ENCODE results near the gene PURA. TPM values are rescaled to one million over a fixed set of nuclear protein-coding genes. Genes with fewer than 3 reads are reported as not detected.

The PURA gene
- total RNA-seq, 3 donors from 2014 or later = 9.8 to 9.9 (median 9.8) TPM

DNA sequence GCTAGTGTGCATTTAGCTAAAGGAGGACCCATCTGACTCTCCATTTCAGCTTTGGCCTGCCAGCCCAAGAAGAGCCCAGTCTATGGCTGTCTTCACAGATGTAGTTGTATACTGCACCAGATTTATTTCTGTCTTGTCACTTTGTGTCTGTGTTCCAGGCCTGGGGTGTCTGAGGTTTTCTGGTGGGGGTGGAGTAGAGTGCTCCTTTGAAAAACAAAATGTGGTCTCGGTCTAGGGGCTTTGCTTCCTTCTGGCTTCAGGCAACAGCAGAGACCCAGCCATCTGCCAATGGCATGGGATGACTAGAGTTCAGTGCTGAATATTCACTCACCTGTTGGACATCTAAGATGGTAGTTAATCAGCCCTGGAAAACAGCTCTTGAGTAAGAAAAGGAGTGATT lies 22.7 kb downstream of the PURA start:
- DNase-seq (no peak), ATAC-seq (no peak)
- Mint-ChIP-seq H3K4me3 (no peak overlapping the region), H3K27me3 (ENCODE audit: low read depth) (no peaks in the 10 kb centered on the region), H3K9me3 (no peaks in the 10 kb centered on the region), H3K36me3 (ENCODE audit: insufficient read depth) (no peaks in the 10 kb centered on the region), H3K4me1 (ENCODE audit: low read depth) (peaks cover 26% of the 10 kb centered on the region)

DNA sequence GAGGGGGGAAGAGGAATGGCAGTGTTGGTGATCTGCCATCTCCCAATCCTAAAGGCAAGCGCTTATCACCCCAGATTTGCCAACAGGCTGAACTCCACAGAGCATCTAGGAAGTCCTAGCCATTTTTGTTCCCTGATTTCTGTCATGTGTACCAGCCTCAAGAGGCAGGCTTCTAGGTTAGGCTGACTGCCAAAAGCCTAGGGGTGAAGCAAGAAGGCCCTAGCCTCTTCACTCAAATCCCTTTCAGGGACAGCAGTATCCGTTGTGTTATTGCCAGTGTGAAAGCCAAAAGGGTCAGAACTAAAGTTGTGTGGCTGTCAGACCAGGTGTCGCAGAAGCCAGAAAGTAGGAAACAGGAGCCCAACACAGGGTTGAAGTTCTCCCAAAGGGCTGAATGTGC lies 26.5 kb downstream of the PURA start:
- DNase-seq (no peak), ATAC-seq (no peak)
- Mint-ChIP-seq H3K9me3 (no peaks in the 10 kb centered on the region), H3K4me1 (ENCODE audit: low read depth) (peaks cover 11% of the 10 kb centered on the region), H3K4me3 (no peak overlapping the region), H3K27me3 (ENCODE audit: low read depth) (peaks cover 11% of the 10 kb centered on the region), H3K36me3 (ENCODE audit: insufficient read depth) (no peaks in the 10 kb centered on the region)

DNA sequence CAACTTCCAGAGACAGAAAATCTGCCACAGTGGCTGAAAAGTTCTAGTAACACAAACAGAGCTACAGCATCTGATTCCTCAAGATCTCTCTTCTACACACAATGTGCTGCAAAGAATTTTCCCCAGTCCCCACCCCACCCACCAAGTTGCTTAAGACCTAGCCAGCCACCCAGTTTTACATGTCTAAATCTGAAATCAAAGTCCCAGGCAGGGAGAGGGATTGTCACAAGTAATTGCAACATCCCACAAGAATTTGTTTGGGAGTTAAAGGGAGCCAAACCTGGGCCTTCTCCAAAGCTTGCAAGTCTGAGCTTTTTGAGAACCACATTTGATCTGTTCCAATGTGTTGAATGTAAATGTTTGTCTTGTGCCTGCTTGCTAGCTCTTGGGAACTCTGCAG lies 27.3 kb downstream of the PURA start:
- H3K36me3 Mint-ChIP-seq (ENCODE audit: insufficient read depth) = no peaks in the 10 kb centered on the region
- H3K4me3 Mint-ChIP-seq = no peak overlapping the region
- DNase-seq = no peak
- H3K27me3 Mint-ChIP-seq (ENCODE audit: low read depth) = peaks cover 13% of the 10 kb centered on the region
- no peaks in the 10 kb centered on the region for H3K9me3 Mint-ChIP-seq
- peaks cover 12% of the 10 kb centered on the region for H3K4me1 Mint-ChIP-seq (ENCODE audit: low read depth)
- ATAC-seq = no peak

DNA sequence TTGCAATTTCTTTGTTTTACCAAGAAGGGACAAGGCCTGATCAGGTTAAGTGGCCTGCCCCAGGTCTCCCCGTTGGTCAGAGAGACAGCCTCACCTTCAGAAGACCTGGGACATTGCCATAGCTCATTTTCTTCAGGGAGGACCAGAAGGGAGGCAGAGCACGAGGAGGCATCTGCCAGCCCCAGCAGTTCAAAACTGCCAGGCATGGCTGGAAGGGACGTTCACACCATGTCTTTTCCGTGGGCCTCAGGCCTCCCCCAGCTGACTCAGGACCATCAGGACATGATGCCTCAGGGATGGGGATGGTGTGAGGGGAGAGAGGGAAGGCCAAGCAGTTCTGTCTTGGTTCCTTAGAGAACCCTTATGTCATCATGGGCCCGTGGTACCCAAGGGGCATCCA lies 28.3 kb downstream of the PURA start:
- DNase-seq = no peak
- no peaks in the 10 kb centered on the region for H3K36me3 Mint-ChIP-seq (ENCODE audit: insufficient read depth)
- H3K4me1 Mint-ChIP-seq (ENCODE audit: low read depth) = peaks cover 13% of the 10 kb centered on the region
- no peak for ATAC-seq
- H3K27me3 Mint-ChIP-seq (ENCODE audit: low read depth) = peaks cover 20% of the 10 kb centered on the region
- no peak overlapping the region for H3K4me3 Mint-ChIP-seq
- no peaks in the 10 kb centered on the region for H3K9me3 Mint-ChIP-seq

DNA sequence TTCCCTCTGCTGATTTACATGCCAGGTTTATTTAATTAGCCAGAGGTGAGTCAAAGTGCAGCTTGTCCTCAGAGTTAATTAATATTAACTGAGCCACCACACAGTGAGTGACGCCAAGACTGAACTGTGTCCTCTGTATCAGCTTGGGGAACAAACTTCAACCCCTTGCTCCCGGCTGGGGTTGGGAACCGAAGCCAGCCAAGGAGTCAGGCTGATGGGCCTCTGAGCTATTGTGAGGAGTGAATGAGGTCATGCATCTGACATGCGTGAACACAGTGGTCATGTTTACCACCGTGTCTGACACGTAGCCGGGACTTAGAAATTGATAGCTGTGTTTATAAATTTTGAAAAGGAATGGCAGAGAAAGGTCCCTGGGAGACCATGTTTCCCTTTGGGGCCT lies 28.9 kb downstream of the PURA start:
- ATAC-seq = no peak
- Mint-ChIP-seq H3K36me3 (ENCODE audit: insufficient read depth) (no peaks in the 10 kb centered on the region), H3K9me3 (no peaks in the 10 kb centered on the region)

DNA sequence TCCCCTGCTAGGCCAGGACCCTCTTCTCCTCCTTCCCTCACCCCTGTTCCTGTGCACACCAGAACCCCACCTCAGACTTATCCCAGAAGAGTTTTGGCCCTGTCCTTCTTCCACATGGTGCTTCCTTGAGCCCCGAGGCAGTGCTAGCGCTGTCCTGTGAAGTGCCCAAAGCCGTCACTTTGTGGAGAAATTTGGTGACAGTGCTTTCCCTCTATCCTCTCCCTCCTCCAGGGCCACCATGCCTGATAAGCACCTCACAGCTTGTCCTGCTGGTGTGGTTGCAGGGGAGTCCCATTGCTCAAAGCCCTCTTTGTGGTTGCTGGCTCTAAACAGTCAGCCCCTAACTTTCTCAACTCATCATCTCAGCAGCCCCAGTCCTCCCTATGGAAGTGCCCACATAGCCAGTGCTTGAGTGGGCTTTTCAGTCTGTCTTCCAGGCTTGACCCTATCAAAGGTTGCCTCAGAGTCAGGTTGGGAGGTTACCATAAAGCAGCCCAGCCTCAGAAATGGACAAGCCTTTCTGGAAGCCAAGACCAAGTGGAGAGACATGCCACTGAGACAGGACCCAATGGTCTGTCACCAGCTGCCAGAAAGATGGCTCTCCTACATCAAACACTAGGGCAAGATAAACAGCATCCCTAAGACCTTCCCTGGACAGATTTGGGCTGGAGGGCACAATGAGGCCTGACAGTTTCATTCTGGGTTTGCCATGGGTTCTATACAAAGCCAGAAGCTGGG lies 29.8 kb downstream of the PURA start:
- Mint-ChIP-seq H3K9me3 (no peaks in the 10 kb centered on the region), H3K4me3 (no peak overlapping the region), H3K36me3 (ENCODE audit: insufficient read depth) (no peaks in the 10 kb centered on the region), H3K4me1 (ENCODE audit: low read depth) (peaks cover 11% of the 10 kb centered on the region), H3K27me3 (ENCODE audit: low read depth) (peaks cover 20% of the 10 kb centered on the region)
- ATAC-seq (peak; percentile 6 to 16), DNase-seq (no peak)

More for the DNA sequence above, 28.9 kb downstream of the PURA start:
- H3K4me3 Mint-ChIP-seq = no peak overlapping the region
- DNase-seq = no peak
- H3K4me1 Mint-ChIP-seq (ENCODE audit: low read depth) = peaks cover 12% of the 10 kb centered on the region
- H3K27me3 Mint-ChIP-seq (ENCODE audit: low read depth) = peaks cover 20% of the 10 kb centered on the region

DNA sequence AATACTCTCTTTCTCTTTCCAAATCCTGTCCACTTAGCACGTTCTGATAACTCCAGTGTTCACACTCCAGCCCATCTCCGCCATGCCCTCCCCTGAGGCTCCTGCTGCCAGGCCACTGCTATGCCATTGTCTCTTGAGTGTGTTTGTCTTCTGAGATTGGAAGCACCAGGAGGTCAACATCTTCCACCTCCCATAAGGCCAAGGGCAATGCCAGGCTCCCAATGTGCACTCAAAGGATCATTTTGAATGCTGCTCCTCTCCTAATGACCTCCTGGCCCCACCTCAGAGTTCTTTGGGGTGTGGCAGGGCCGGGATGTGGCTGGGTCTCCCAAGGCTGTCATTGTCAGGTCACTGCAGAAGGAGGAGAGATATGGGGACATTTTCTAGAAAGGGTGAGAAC lies 31.3 kb downstream of the PURA start:
- Mint-ChIP-seq H3K4me3 (peak overlapping the region; percentile 49), H3K4me1 (ENCODE audit: low read depth) (peaks cover 11% of the 10 kb centered on the region), H3K27me3 (ENCODE audit: low read depth) (peaks cover 20% of the 10 kb centered on the region), H3K36me3 (ENCODE audit: insufficient read depth) (no peaks in the 10 kb centered on the region), H3K9me3 (no peaks in the 10 kb centered on the region)
- no peak for ATAC-seq
- DNase-seq = no peak

DNA sequence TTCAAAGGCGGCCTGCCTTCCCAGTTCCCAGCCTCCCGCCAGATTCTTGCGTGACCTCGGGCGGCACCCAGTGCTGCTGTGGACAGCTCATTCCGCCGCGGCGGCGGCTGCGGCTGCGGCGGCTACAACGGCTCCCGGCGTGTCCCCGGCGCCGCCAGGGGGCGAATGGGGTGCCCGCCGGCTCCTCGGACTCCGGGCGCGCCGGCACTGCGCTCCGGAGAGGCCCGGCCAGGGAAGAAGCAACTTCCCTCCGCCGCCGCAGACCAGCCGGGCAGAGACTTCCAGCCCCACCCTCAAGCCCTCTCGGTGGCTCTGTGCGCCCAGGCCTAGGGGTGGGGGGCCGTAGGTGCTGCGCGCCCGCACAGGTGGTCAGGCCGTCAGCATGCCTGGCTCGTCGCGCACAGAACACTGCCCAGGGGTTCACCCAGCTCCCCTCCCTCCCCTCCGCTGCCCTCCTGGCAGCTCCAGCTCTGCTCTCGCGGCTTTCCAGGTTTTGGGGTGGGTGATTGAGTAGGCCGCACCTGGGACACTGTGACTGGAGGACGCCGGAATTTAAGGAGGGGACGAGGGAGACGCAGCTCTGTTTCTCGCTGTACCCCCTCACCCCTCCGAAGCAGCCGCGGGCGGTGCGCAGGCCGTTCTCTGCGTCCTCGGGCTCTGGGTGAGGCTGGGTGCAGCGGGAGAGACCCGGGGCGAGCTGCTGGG lies 32.1 kb downstream of the PURA start:
- Mint-ChIP-seq H3K9me3 (no peaks in the 10 kb centered on the region), H3K36me3 (ENCODE audit: insufficient read depth) (no peaks in the 10 kb centered on the region), H3K4me3 (peak overlapping the region; percentile 49), H3K4me1 (ENCODE audit: low read depth) (peaks cover 11% of the 10 kb centered on the region), H3K27me3 (ENCODE audit: low read depth) (peaks cover 20% of the 10 kb centered on the region)
- ATAC-seq (peak; percentile 87 to 88), DNase-seq (peak; percentile 44)

DNA sequence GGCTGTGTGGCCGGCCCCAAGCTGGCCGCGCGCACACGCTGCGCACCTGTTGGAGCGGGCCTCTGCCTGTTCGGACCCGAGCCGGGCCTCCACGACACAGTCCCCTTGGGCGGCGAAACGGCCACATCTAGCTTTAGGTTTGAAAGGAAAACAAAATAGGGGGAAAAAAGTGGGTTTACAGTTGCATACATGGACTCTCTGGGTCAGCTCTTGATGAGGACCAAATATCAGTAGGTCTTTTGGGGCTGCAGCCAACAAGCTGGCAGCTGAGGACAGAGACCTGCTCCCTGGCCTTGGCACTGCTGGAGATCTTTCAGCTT lies 32.6 kb downstream of the PURA start:
- Mint-ChIP-seq H3K4me1 (ENCODE audit: low read depth) (peaks cover 11% of the 10 kb centered on the region), H3K27me3 (ENCODE audit: low read depth) (peaks cover 20% of the 10 kb centered on the region), H3K36me3 (ENCODE audit: insufficient read depth) (no peaks in the 10 kb centered on the region), H3K4me3 (no peak overlapping the region), H3K9me3 (no peaks in the 10 kb centered on the region)
- DNase-seq = no peak
- no peak for ATAC-seq

DNA sequence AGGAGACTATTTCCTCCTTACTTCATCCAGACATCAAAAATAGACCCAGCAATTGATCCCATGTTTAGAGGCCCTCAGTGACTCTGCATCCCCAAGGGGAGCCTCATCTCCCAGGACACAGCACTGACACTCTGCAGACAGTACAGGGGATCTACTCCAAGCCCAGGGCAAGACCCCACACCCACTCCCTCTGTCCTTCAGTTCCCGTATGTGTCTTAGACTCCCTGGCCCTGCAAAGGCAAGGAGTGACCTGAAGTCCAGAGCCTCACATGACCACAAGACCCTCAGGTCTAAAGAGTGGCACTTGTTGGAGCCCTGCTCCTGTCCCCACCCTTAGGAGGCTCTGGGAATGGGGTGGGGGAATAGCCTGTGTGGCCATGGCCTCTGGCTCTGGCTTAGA lies 33.6 kb downstream of the PURA start:
- DNase-seq (no peak), ATAC-seq (no peak)
- Mint-ChIP-seq H3K4me3 (no peak overlapping the region), H3K9me3 (no peaks in the 10 kb centered on the region), H3K36me3 (ENCODE audit: insufficient read depth) (no peaks in the 10 kb centered on the region), H3K27me3 (ENCODE audit: low read depth) (peaks cover 20% of the 10 kb centered on the region), H3K4me1 (ENCODE audit: low read depth) (peaks cover 11% of the 10 kb centered on the region)

DNA sequence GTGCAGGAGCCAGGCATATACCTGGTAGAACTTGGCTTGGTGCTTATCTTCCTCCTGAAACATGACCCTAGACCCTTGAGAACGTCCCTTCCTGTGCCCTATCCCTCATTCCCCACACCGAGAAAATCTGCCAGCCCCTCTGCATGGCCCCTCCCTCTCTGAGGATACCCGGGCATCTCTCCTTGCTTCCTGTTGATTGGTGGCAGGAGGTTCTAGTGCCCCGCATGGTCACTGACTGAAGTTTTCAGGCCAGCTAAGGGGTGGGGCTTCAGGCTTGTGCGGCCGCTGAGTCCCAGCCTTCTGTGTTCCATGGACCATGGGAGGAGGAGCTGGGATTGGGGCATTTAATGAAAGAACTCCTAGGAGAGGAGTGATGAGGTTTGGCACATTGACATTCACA lies 34.6 kb downstream of the PURA start:
- Mint-ChIP-seq H3K4me3 (no peak overlapping the region), H3K27me3 (ENCODE audit: low read depth) (peaks cover 20% of the 10 kb centered on the region), H3K36me3 (ENCODE audit: insufficient read depth) (no peaks in the 10 kb centered on the region), H3K4me1 (ENCODE audit: low read depth) (peaks cover 11% of the 10 kb centered on the region), H3K9me3 (no peaks in the 10 kb centered on the region)
- ATAC-seq (no peak), DNase-seq (no peak)

DNA sequence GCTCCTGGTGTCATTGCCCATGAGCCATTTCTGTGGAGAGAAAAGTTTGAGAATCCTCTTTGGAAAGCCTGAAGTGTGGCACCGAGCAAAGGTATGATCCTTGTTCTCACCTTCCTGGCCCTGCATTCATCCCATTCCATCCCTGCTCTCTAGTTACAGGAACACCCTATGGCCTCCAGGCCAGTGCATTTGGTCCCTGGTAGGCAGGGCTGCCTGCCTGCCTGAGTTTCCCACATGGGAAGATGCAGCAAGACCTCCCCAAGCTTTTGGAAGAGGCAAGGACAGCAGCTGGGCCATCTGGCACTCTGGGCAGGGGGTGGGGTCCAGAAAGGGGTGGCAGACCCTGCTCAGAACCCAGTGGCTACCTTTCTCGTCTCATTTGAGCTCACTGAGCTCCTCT lies 36.3 kb downstream of the PURA start:
- peaks cover 11% of the 10 kb centered on the region for H3K27me3 Mint-ChIP-seq (ENCODE audit: low read depth)
- no peaks in the 10 kb centered on the region for H3K9me3 Mint-ChIP-seq
- peaks cover 5% of the 10 kb centered on the region for H3K4me1 Mint-ChIP-seq (ENCODE audit: low read depth)
- no peak overlapping the region for H3K4me3 Mint-ChIP-seq
- ATAC-seq (no peak), DNase-seq (no peak)
- H3K36me3 Mint-ChIP-seq (ENCODE audit: insufficient read depth) = no peaks in the 10 kb centered on the region

DNA sequence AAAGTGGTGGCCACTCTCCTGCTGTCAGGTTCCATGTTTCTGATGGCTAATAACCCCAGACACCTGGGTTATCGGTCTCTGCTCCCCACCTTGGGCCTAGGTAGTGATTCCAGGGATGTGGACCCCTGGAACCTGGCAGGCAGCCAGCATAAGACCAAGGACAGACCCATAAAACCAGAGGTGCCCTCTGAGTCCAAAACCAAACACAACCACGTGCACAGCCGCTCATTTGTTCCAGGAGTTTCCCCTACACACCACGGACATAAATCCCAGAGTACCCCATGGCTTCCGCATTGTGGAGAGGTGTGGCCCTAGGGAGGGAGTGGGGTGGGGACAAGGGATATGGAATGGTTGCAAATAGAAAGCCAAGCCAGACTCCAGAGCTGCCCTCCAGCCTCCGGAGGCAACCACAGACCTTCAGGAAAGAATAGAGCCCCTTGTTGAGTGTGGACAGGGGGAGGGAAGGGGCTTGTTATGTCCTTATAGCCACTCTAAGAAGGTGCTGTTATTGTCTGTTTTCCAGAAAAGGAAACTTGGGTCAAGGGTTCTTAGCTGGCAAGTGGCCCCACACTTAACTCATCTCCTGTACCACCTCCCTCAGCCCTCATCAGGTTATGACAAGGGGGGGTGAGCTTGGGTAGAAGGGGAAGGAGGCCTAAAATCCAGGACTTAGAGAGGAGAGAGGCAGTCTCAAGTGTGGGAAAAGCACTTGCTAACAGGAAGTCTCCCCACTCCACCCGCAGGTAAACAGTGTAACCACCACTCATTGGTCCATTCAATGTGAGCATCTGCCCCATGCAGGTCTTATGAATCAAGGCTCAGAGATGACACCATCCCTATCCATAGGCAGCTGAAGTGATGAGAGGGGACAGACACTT lies 37.5 kb downstream of the PURA start:
- peaks cover 6% of the 10 kb centered on the region for H3K27me3 Mint-ChIP-seq (ENCODE audit: low read depth)
- H3K9me3 Mint-ChIP-seq = no peaks in the 10 kb centered on the region
- H3K4me3 Mint-ChIP-seq = no peak overlapping the region
- ATAC-seq (no peak), DNase-seq (no peak)
- no peaks in the 10 kb centered on the region for H3K36me3 Mint-ChIP-seq (ENCODE audit: insufficient read depth)
- peaks cover 2% of the 10 kb centered on the region for H3K4me1 Mint-ChIP-seq (ENCODE audit: low read depth)

DNA sequence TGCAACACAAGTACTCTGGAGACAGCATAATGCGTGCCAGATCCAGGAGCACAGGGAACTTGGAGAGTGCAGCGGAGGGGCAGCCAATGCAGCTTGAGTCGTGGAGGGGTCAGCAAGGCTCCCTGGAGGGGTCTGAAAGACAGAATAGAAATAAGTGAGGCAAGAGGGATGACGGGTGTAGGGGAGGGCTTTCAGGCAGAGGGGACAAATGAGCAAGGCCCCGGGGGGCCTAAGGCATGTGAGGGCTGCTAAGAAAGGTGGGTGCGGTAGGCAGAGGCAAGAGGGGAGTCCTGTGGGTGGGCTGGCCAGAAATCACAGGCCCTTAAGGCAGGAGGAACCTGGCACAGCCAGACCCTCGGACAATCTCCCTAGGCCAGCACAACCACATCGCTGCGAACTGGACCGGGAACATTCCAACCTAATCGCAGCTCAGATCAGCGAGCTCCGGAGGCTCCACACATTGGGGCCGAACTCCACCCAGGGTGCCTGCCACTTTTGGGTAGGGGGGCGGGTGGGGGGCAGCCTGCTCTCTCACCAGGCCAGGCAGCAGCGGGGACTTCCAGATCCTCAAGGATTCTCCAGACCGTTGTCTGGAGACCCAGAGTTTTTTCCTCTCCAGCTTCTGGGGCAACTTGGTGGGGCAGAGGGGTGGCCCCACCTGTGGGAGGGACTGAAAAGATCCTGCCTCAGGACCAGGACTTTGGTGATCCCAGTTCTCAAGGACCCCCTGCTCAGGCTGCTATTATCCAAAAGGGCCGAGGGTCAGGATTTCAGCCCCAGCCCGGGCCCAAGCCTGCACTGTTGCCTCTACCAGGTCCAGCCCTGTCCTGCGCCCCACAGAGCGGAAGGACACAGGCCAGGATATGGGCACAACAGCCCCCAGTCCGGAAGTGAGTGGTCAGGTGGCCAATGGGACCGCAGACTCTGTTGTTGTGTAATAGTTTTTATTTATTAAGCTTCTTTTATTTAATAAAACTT lies 38.4 kb downstream of the PURA start:
- H3K27me3 Mint-ChIP-seq (ENCODE audit: low read depth) = no peaks in the 10 kb centered on the region
- peaks cover 6% of the 10 kb centered on the region for H3K4me1 Mint-ChIP-seq (ENCODE audit: low read depth)
- no peak overlapping the region for H3K4me3 Mint-ChIP-seq
- no peaks in the 10 kb centered on the region for H3K9me3 Mint-ChIP-seq
- no peaks in the 10 kb centered on the region for H3K36me3 Mint-ChIP-seq (ENCODE audit: insufficient read depth)
- DNase-seq (no peak), ATAC-seq (no peak)

All from activated T-cell treated with anti-CD3 and anti-CD28 coated beads, Interleukin-2, amount 50 U/mL, for 4 hours (primary cell).